HEK293T (cell line): Measurements from ENCODE around the gene IRX1.

Experiments used
- CTCF ChIA-PET: fragments of 350-600 bp; formaldehyde crosslinking; extraction: SDS; loops from one replicate; lab custom pipeline; 2021; ENCODE audit warnings: antibody characterized with exemption, inconsistent platforms; lab: Yijun Ruan, JAX
- POLR2A ChIA-PET: fragments of 350-600 bp; formaldehyde crosslinking; extraction: SDS; loops from one replicate; lab custom pipeline; 2020; ENCODE audit warnings: antibody characterized with exemption, inconsistent platforms; lab: Yijun Ruan, JAX
- DNase-seq: peaks from one replicate; pipeline ENCODE4 v3.0.0; 2012; ENCODE audit warnings: mixed read lengths; ENCODE audit errors: extremely low spot score
- ARNT ChIP-seq: fragments of 450-650 bp; IDR thresholded peaks from 2 replicates; pipeline ENCODE4 v1.6.1; 2017; ENCODE audit warnings: mild to moderate bottlenecking
- BHLHE40 ChIP-seq: fragments of 450-650 bp; IDR thresholded peaks from 2 replicates; pipeline ENCODE4 v1.6.1; 2016; ENCODE audit warnings: mild to moderate bottlenecking, moderate library complexity, borderline replicate concordance
- CTBP1 ChIP-seq: fragments of 450-650 bp; IDR thresholded peaks from 2 replicates; pipeline ENCODE4 v1.6.1; 2016; ENCODE audit warnings: borderline replicate concordance
- ELF4 ChIP-seq: fragments of 450-650 bp; IDR thresholded peaks from 2 replicates; pipeline ENCODE4 v1.6.1; 2017; ENCODE audit warnings: antibody characterized with exemption
- FOXA1 ChIP-seq: fragments of 450-650 bp; IDR thresholded peaks from 2 replicates; pipeline ENCODE4 v1.6.1; 2016; ENCODE audit warnings: mild to moderate bottlenecking
- FOXK2 ChIP-seq: fragments of 450-650 bp; IDR thresholded peaks from 2 replicates; pipeline ENCODE4 v1.6.1; 2016; ENCODE audit warnings: mild to moderate bottlenecking
- FOXM1 ChIP-seq: fragments of 450-650 bp; IDR thresholded peaks from 2 replicates; pipeline ENCODE4 v1.6.1; 2017; ENCODE audit warnings: mild to moderate bottlenecking, borderline replicate concordance
- HDGF ChIP-seq: fragments of 450-650 bp; IDR thresholded peaks from 2 replicates; pipeline ENCODE4 v1.6.1; 2017; ENCODE audit warnings: antibody characterized with exemption, borderline replicate concordance
- L3MBTL2 ChIP-seq: fragments of 450-650 bp; conservative IDR thresholded peaks from 2 replicates; pipeline ENCODE4 v1.6.1; 2016; ENCODE audit warnings: mild to moderate bottlenecking
- LEF1 ChIP-seq: fragments of 450-650 bp; IDR thresholded peaks from 2 replicates; pipeline ENCODE4 v1.6.1; 2017; ENCODE audit warnings: mild to moderate bottlenecking, borderline replicate concordance
- NFRKB ChIP-seq: fragments of 450-650 bp; IDR thresholded peaks from 2 replicates; pipeline ENCODE4 v1.6.1; 2016; ENCODE audit warnings: mild to moderate bottlenecking, moderate library complexity
- SP1 ChIP-seq: fragments of 450-650 bp; IDR thresholded peaks from 2 replicates; pipeline ENCODE4 v1.6.1; 2017
- SUZ12 ChIP-seq: fragments of 450-650 bp; IDR thresholded peaks from 2 replicates; pipeline ENCODE4 v1.6.1; 2016; ENCODE audit warnings: mild to moderate bottlenecking
- TARDBP ChIP-seq: fragments of 450-650 bp; IDR thresholded peaks from 2 replicates; pipeline ENCODE4 v1.6.1; 2016
- ZNF384 ChIP-seq: fragments of 450-650 bp; IDR thresholded peaks from 2 replicates; pipeline ENCODE4 v1.6.1; 2016
- TF ChIP-seq, protein P1 (sequence below): fragments of 450-650 bp; IDR thresholded peaks from 2 replicates; pipeline ENCODE4 v1.6.1; 2016

IRX1 gene

DNA sequence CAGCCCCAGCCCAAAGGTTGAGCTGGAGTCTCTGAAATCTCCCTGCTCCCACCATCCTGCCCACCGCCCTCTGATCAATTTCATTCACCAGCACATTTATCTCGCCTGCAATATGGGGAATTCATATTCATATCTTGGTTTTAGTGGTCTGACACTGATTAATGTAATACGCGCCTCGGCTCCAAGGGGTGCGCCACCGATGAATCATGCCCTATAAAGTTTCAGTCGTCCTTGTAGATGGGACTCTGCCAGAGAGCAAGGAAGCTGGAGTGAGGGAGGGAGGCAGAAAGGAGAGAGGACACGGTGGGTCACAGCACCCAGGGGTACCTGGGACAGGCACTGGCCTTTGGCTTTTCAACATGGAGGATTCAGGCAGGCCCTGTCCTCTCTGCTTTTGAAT lies 8.9 kb downstream of the IRX1 start:
- ChIA-PET POLR2A (no interaction called here), CTCF (no interaction called here)
- no peak for DNase-seq
- TF ChIP-seq TARDBP, result no peak
- TF ChIP-seq HDGF, result no peak
- no peak for TF ChIP-seq ZNF384
- no peak for TF ChIP-seq SP1
- TF ChIP-seq CTBP1, result no peak
- TF ChIP-seq NFRKB, result no peak
- no peak for TF ChIP-seq FOXA1

DNA sequence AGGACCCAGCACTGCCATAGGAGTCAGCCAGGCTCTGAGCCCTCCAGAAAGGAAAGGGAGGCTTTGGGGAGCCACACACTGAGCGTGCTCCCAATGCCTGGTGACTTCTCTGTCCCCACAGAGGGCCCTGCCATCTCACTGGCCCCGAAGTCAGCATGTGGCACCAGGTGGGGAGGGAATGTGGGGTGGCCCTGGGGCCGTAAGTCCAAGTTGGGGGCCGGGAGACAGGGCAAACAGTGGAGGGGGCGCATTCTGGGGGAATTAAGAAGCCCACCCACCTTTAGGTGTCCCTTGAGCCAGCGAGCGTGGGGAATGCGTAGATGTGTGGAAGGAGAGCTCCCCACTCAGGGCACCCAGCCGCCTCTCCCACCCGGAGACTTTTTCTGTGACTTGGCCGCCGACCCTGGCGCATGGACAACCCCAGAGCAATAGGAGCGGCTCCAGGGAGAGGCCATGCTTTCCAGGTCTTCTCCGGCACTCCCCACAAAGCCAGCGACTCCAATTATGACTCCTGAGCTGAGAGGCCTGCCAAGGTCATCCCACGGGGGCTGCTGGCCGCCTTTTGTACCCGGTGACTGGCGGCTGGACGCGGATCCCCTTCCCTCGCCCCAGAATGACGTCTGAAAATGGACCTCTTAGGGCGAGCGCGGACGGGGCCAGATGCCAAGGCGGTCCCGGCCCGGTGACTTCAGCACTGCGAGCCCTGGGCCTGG lies 9.8 kb downstream of the IRX1 start:
- ChIA-PET POLR2A (no interaction called here), CTCF (no interaction called here)
- no peak for DNase-seq

DNA sequence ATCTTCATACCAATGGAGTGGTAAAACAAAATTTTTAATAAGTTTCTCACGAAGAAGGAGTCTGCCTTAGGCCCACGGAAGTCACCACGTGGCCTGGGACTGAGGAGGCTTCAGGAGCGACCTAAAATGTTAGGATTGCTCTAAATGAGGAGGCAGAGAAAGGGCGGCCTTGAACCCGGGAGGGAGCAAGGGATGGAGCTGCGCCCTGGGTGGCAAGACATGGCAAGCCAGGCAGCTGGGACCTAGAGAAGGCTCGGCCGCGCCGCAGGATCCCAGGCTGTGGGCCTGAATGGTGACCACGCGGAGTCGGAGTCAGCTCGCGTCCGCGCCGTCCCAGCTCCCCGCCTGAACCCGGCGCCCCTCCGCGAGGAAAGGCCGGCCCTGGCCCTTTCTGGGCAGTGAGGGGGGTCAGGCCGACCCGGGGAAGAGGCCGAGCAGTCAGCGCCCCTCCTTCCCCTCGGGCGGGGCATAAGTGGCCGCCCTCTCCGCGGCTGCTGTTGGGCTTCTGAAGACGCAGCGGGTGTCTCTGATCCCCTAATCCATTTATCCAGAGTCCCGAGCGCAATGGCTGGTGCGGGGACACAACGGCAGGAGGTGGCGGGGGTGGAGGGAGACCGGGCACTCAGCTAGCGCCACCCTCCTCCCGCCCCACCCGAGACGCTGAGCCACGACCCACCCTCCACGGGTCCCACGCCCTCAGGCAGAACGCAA lies 10.6 kb downstream of the IRX1 start:
- TF ChIP-seq ZNF384 (no peak), SUZ12 (no peak), FOXM1 (no peak), CTBP1 (no peak), ELF4 (no peak), SP1 (no peak), TARDBP (no peak), FOXK2 (no peak), LEF1 (no peak), ARNT (no peak)
- TF ChIP-seq, protein P1, sequence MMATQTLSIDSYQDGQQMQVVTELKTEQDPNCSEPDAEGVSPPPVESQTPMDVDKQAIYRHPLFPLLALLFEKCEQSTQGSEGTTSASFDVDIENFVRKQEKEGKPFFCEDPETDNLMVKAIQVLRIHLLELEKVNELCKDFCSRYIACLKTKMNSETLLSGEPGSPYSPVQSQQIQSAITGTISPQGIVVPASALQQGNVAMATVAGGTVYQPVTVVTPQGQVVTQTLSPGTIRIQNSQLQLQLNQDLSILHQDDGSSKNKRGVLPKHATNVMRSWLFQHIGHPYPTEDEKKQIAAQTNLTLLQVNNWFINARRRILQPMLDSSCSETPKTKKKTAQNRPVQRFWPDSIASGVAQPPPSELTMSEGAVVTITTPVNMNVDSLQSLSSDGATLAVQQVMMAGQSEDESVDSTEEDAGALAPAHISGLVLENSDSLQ, result no peak
- DNase-seq, result no peak
- POLR2A ChIA-PET, result no interaction called here
- CTCF ChIA-PET, result no interaction called here

More for the DNA sequence above, 9.8 kb downstream of the IRX1 start:
- no peak for TF ChIP-seq ZNF384

DNA sequence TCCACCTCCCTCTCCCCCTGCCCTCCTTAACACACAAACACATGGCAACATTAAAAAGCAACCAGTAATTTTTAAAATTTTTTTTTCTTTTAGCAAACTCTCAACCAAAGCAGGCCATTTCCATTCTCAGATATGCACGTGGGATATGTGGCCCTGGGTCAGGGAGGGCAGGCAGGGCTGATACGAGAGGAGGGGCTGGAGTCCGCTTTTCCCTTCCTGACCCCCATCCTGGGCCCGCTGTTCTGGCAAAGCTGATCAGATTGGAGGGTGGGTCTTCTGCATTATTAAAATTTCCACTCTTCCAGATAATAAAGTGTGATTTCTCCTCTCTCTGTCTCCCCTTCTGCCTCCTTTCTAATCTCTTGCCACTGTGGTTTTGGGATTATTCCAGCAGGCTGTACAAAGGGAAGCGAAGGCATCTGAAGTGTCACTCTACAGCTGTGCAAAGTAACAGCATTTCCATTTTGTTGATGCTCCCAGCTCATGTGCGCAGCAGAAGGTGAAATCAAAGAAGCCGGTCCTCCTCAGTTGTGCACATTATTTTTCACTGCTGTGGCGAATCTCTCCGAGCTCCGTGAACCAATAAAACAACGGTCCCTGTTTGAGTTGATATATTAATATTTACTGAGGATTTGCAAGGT lies 12.0 kb downstream of the IRX1 start:
- TF ChIP-seq SUZ12, result no peak
- TF ChIP-seq NFRKB, result no peak
- no peak for TF ChIP-seq LEF1
- TF ChIP-seq SP1, result no peak
- TF ChIP-seq, protein P1, result no peak
- no peak for TF ChIP-seq ARNT
- TF ChIP-seq ZNF384, result no peak
- TF ChIP-seq TARDBP, result no peak
- TF ChIP-seq BHLHE40, result no peak
- ChIA-PET CTCF (no interaction called here), POLR2A (no interaction called here)
- DNase-seq, result no peak

DNA sequence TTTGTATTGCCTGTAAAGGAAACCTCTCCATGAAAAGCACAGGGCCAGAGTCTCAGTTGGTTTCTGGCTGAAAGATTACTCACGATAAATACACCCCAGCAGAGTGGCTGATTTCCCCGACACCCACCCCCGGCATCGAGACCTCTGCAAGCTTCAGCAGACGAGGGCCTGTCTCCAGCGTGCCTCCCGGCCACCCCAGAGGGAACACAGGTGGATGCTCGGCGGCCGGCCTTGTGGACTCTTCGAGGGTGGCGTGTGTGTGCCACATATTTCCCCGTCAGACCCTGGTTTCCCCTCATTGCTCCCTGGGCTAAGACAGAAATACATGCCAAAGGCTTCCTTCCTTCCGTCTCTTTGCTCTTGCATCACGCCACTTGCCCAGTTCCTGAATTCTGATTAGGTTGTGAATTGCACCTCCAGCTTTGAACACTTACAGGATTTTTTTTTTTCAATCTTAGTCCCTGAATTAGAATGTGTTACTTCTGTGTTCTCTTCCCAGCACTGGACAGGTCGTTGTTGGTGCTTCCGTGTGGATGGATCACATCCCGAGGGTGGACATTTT lies 13.6 kb downstream of the IRX1 start:
- ChIA-PET POLR2A (no interaction called here), CTCF (no interaction called here)
- no peak for TF ChIP-seq L3MBTL2
- TF ChIP-seq SP1, result no peak
- TF ChIP-seq SUZ12, result no peak
- no peak for TF ChIP-seq ZNF384
- no peak for TF ChIP-seq TARDBP
- no peak for DNase-seq

DNA sequence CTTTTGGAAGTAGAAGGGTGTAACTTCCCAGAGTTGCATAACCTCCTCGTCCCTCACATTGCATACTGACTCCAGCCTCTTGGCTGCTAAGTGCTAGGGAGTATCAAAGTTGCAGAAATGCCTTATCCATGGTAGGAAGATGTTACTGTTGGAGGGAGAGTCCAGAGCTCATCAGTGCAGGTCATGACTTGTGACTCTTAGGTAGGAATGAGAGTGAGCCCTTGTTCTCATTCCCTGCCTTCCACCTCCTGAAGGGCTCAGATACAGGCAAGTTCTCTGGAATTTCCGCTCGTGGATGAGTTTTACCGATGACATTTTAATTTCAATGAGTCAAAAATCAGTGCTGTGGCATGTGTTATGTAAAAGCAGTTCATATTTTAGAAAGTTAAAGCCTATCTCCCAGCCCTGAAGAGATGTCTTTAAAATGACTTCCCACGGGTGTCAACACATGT lies 17.0 kb downstream of the IRX1 start:
- POLR2A ChIA-PET, result no interaction called here
- TF ChIP-seq FOXK2, result no peak
- no peak for TF ChIP-seq SUZ12
- TF ChIP-seq LEF1, result no peak
- TF ChIP-seq TARDBP, result no peak
- no peak for TF ChIP-seq ELF4
- TF ChIP-seq ARNT, result no peak
- TF ChIP-seq SP1, result no peak
- no peak for TF ChIP-seq NFRKB
- no peak for TF ChIP-seq L3MBTL2
- TF ChIP-seq FOXM1, result no peak
- no peak for TF ChIP-seq ZNF384
- no peak for TF ChIP-seq FOXA1
- TF ChIP-seq CTBP1, result no peak
- no peak for TF ChIP-seq HDGF
- TF ChIP-seq BHLHE40, result no peak
- TF ChIP-seq, protein P1, result no peak

More for the DNA sequence above, 17.0 kb downstream of the IRX1 start:
- no peak for DNase-seq
- CTCF ChIA-PET, result no interaction called here
